K562 (cell line): ENCODE results near the gene LCNL1. TPM values are rescaled to one million over a fixed set of nuclear protein-coding genes. Genes with fewer than 3 reads are reported as not detected.

Experiments
- ATAC-seq: fragments of 200-7000 bp; cut with Tn5 transposase; 3 replicates; pipeline ENCODE4 v1.9.1; 2020; ENCODE audit warnings: moderate library complexity
- BruUV-seq: library from RNA; stranded (reverse); fragments of 400-500 nt; replicated peaks from 2 replicates; lab custom pipeline; 2021; lab: Mats Ljungman, UMichigan
- CTCF ChIA-PET: fragments of 300-600 bp; formaldehyde crosslinking; extraction: SDS; loops from one replicate; lab custom pipeline; 2021; ENCODE audit warnings: low intra/inter-chr PET ratio; lab: Yijun Ruan, JAX
- POLR2A ChIA-PET: fragments of 300-600, 350-650 bp; sonication (Branson Sonifier 250); formaldehyde crosslinking; extraction: SDS; loops from one replicate; lab custom pipeline; 2021; ENCODE audit warnings: antibody characterized with exemption, inconsistent platforms; lab: Yijun Ruan, JAX
- DNase-seq, 4 experiments: peaks; one replicate each; pipeline versions ENCODE4 v3.0.0 to v3.0.0-alpha.2; 2011 to 2018; ENCODE audit warnings: low spot score in 3 of 4, mixed read lengths in 3 of 4; ENCODE audit errors: extremely low read depth in 1 of 4
- FAIRE-seq: peaks from 2 replicates; lab custom pipeline; 2011; peaks lifted over from hg19 to GRCh38; lab: Jason Lieb, UNC
- H2AFZ ChIP-seq: 2 replicates; pipeline ENCODE4 v1.6.0; 2011; ENCODE audit warnings: low read depth, low read length, control low read depth, inconsistent platforms
- H3K27ac ChIP-seq: fragments of 200-600 bp; 3 replicates; pipeline ENCODE4 v1.8.0; 2011; ENCODE audit warnings: low read depth, mild to moderate bottlenecking, control low read depth, inconsistent platforms, low read length, moderate library complexity, mixed read lengths; ENCODE audit errors: extremely low read depth
- H3K27me3 ChIP-seq, 2 experiments: fragments of 300-600 bp in 1 of 2; 2 replicates in 1 of 2; 3 replicates in 1 of 2; pipeline versions ENCODE4 v1.6.0 to v1.8.0; 2011; ENCODE audit warnings: inconsistent platforms in 2 of 2, low read length in 2 of 2, mild to moderate bottlenecking in 1 of 2, mixed read lengths in 1 of 2, moderate library complexity in 1 of 2; ENCODE audit not compliant: control insufficient read depth in 2 of 2, insufficient read depth in 2 of 2
- H3K36me3 ChIP-seq: fragments of 300-600 bp; 3 replicates; pipeline ENCODE4 v1.8.0; 2011; ENCODE audit warnings: mild to moderate bottlenecking, low read length, inconsistent platforms; ENCODE audit not compliant: control insufficient read depth, insufficient read depth
- H3K4me1 ChIP-seq, 2 experiments: fragments of 200-600 bp in 1 of 2; replicated peaks in 1 of 2; 2 replicates in 1 of 2; 3 replicates in 1 of 2; pipeline versions ENCODE4 v1.5.1 to v1.8.0; 2011; ENCODE audit warnings: inconsistent platforms in 2 of 2, low read length in 2 of 2, mild to moderate bottlenecking in 1 of 2, mixed read lengths in 1 of 2, moderate library complexity in 1 of 2; ENCODE audit not compliant: control insufficient read depth in 2 of 2, insufficient read depth in 2 of 2
- H3K4me2 ChIP-seq: 2 replicates; pipeline ENCODE4 v1.6.1; 2011; ENCODE audit warnings: low read length, control low read depth, inconsistent platforms, mixed read lengths; ENCODE audit not compliant: insufficient read depth
- H3K4me3 ChIP-seq: fragments of 200-600 bp; sonication (generic), shearing (Covaris generic); 2 replicates; pipeline ENCODE4 v1.5.1; 2016; ENCODE audit warnings: control low read depth, inconsistent platforms
- H3K79me2 ChIP-seq: fragments of 200-600 bp; 3 replicates; pipeline ENCODE4 v1.8.0; 2011; ENCODE audit warnings: low read length, inconsistent platforms; ENCODE audit not compliant: control insufficient read depth, insufficient read depth
- H3K9ac ChIP-seq, 2 experiments: 2 replicates each; pipeline versions ENCODE4 v1.6.0 to v1.6.1; 2011; ENCODE audit warnings: low read depth in 2 of 2, low read length in 2 of 2, control low read depth in 1 of 2, inconsistent platforms in 1 of 2, mild to moderate bottlenecking in 1 of 2, mixed read lengths in 1 of 2; ENCODE audit not compliant: insufficient read depth in 1 of 2
- H3K9me1 ChIP-seq: one replicate; pipeline ENCODE4 v1.6.0; 2011; ENCODE audit warnings: inconsistent platforms, mild to moderate bottlenecking, low read length, moderate library complexity; ENCODE audit not compliant: control insufficient read depth, insufficient read depth
- H3K9me3 ChIP-seq: replicated peaks from 2 replicates; pipeline ENCODE4 v1.5.1; 2011; ENCODE audit warnings: low read depth, low read length, inconsistent platforms; ENCODE audit not compliant: control insufficient read depth, insufficient read depth
- H4K20me1 ChIP-seq: replicated peaks from 2 replicates; pipeline ENCODE4 v1.6.1; 2011; ENCODE audit warnings: low read length, inconsistent platforms, mixed read lengths; ENCODE audit not compliant: control insufficient read depth, insufficient read depth
- ELF1 ChIP-seq: fragments of 200-800 bp; sonication (Bioruptor generic); IDR thresholded peaks from 2 replicates; pipeline ENCODE4 v1.6.1; 2016; ENCODE audit warnings: missing genetic modification characterization, missing compliant biosample characterization
- MCM3 ChIP-seq: fragments of 450-650 bp; IDR thresholded peaks from 2 replicates; pipeline ENCODE4 v1.6.1; 2016
- SMARCB1 ChIP-seq: IDR thresholded peaks from 2 replicates; pipeline ENCODE4 v1.6.1; 2011; ENCODE audit warnings: improper control_type of control experiment, low read depth; ENCODE audit not compliant: insufficient read length
- ZNF436 ChIP-seq: fragments of 250-450, 450-650 bp; sonication (Bioruptor Pico); formaldehyde crosslinking; IDR thresholded peaks from 2 replicates; pipeline ENCODE4 v1.7.0; 2020; ENCODE audit warnings: mild to moderate bottlenecking
- WGBS: fragments of 100-300 bp; shearing (Covaris generic); methylation state at CpG from one replicate; pipeline ENCODE4 v1.1.6; 2016; ENCODE audit warnings: low coverage, mixed read lengths; ENCODE audit not compliant: insufficient coverage; ENCODE audit errors: missing lambda C conversion rate; 5-methylcytosine and 5-hydroxymethylcytosine counted together
- in situ Hi-C: fragments of 300-500 bp; cut with MboI; formaldehyde crosslinking; loops from 4 replicates; pipeline ENCODE4 v1.15.0; 2018; ENCODE audit warnings: inconsistent platforms, mixed read lengths
- intact Hi-C: fragments of 100-400 bp; cut with micrococcal nuclease; formaldehyde crosslinking; loops from 2 replicates; pipeline ENCODE4 v1.14.2; 2022
- polyA plus RNA-seq, 8 experiments: library from polyadenylated mRNA; depleted of rRNA in 4 of 8; stranded (reverse) in 5 of 8; unstranded in 3 of 8; fragments of >200 nt; fragmentation: Nextera tagmentation in 2 of 8; fragmentation: Illumina TruSeq in 1 of 8; extraction: Ambion mirVana in 2 of 8; extraction: Trizol in 1 of 8; gene quantifications; 2 replicates each; pipeline versions ENCODE4 v1.2.1 to v1.2.3, GENCODE V29; 2011 to 2014; ENCODE audit warnings: inconsistent platforms in 1 of 8, missing spikeins in 1 of 8
- total RNA-seq, 7 experiments: library from RNA; depleted of rRNA in 6 of 7; stranded (reverse); fragments of >200 nt in 6 of 7; fragmentation: Illumina TruSeq in 2 of 7; extraction: Trizol in 2 of 7; gene quantifications; 2 replicates each; pipeline versions ENCODE4 v1.2.1 to v1.2.3, GENCODE V29; 2011 to 2021; ENCODE audit warnings: low replicate concordance in 1 of 7

The LCNL1 gene
- total and polyA plus RNA-seq, 9 of the 15 experiments (the other 6 are each of a cell fraction or from before 2014, with no cell fraction given): 0.04 to 0.16 (median 0.04) TPM; not detected in 4

DNA sequence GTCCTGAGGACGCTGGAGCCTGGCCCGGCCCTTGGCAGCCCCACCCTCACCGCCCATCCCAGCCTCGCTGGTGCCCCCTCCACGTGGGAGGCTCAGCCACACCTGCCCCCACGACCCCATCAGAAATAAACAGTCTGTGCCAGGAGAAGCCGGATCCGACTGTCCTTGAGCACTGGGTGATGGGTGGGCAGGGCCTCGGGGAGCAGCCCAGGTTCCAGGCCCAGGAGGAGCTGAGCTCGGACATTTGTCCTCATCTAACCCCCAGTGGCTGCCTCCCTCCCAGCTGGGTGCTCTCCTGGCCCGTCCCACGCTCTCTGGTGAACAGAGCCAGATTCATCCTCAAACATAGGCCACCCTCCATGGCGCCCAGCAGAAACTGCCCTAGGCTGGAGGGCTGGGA, 10.1 kb upstream of the LCNL1 start (continued):
- no peak for TF ChIP-seq SMARCB1
- no peak for TF ChIP-seq ZNF436 (CRISPR knock-in tag)

DNA sequence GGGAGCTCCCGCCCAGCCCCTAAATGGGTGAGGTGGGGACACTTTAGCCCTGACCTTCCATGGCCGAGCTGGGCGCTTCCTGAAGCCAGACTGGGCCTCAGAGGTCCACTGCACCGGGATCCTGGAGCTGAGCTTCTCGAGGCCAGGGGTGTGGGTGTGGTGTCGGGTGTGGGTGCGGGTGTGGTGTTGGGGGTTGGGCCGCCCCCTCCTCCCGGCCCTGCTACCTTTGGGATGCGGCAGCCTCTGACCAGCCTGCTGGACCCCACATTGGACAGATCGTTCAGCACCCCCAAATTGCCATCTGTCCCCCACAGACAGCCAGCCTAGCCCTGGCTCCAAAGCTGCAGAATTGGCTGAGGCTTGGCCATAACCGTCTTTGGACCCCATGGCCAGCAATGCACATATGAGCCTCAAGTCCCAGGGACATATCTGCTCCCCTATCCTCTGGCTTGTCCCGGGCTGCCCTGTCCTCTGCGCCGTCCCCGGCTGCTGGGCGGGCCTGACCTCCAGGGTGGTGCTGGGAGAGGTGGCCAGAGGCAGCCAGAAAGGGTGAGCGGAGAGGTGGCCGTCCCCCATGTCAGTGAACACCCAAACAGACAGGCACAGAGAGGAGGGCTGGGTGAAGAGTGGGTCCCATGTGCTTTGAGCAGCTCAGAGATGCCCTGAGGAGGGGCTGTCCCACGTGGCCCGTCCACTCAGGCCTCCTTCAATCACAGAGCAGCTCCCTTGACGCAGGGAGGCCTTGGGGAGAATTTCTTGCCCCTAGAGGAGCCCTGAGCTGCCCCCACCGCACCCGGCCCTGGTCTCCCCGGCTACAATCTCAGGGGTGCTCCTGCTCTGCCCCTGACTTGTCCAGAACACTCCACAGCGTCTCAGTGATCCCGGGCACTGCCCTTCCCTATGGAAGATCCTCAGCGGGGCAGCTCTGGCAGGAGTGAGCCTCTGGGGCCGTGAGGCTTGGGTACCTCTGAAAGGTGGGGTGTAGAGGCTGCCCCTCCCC, 8.9 kb upstream of the LCNL1 start:
- H3K4me1 ChIP-seq: peaks cover 0 to 90% of the 10 kb centered on the region in 2 experiments; a peak in 4 of 5 replicates
- peak overlapping the region in 1 of 2 experiments; percentile 73; a peak in 2 of 4 replicates for H3K9ac ChIP-seq
- no peaks in the 10 kb centered on the region for H3K9me1 ChIP-seq
- no peak overlapping the region for H3K4me2 ChIP-seq
- H4K20me1 ChIP-seq: no peaks in the 10 kb centered on the region
- no peak overlapping the region for H2AFZ ChIP-seq
- H3K27ac ChIP-seq: no peak overlapping the region
- no peak for TF ChIP-seq MCM3
- no peak for TF ChIP-seq ELF1 (tag)
- H3K36me3 ChIP-seq: no peaks in the 10 kb centered on the region
- BruUV-seq: no TSS peak
- FAIRE-seq (no peak), ATAC-seq (no peak), DNase-seq (peak in 2 of 4 experiments; percentile 43 to 44)
- POLR2A ChIA-PET: interaction anchor here (0.6 to 1.6 kb wide), 6 partner anchors 9 to 470 kb away, joined by 3 to 6 read pairs (median 4); partner anchors contain the start of gene PAXX
- in situ Hi-C loops: no loop called here
- WGBS: 50% methylated on average over 25 of the region's 29 CpGs
- H3K4me3 ChIP-seq: no peak overlapping the region
- intact Hi-C loops: loop anchor here (2.0 kb wide), 1 partner anchor 61 kb away; no protein-coding TSS in a partner anchor
- H3K79me2 ChIP-seq: no peaks in the 10 kb centered on the region
- CTCF ChIA-PET: no interaction called here
- H3K27me3 ChIP-seq: no peaks in the 10 kb centered on the region
- H3K9me3 ChIP-seq: no peaks in the 10 kb centered on the region
